Ishikawa (cell line): ENCODE results near the gene SUSD6.

Source experiments
- CEBPB ChIP-seq: IDR thresholded peaks from 2 replicates; pipeline ENCODE4 v1.6.1; 2012
- CREB1 ChIP-seq: IDR thresholded peaks from 2 replicates; pipeline ENCODE4 v1.6.1; 2012; ENCODE audit warnings: low read depth
- EGR1 ChIP-seq: IDR thresholded peaks from 2 replicates; pipeline ENCODE4 v1.6.1; 2012
- EP300 ChIP-seq: IDR thresholded peaks from 2 replicates; pipeline ENCODE4 v1.6.1; 2012; ENCODE audit warnings: borderline replicate concordance
- FOXM1 ChIP-seq: IDR thresholded peaks from 2 replicates; pipeline ENCODE4 v1.6.1; 2012; ENCODE audit warnings: low read depth, borderline replicate concordance
- MAX ChIP-seq: IDR thresholded peaks from 2 replicates; pipeline ENCODE4 v1.6.1; 2012
- NFIC ChIP-seq: IDR thresholded peaks from 2 replicates; pipeline ENCODE4 v1.6.1; 2012
- RAD21 ChIP-seq: IDR thresholded peaks from 2 replicates; pipeline ENCODE4 v1.6.1; 2012; ENCODE audit warnings: low read depth
- REST ChIP-seq: IDR thresholded peaks from 2 replicates; pipeline ENCODE4 v1.6.1; 2012; ENCODE audit warnings: low read depth, mild to moderate bottlenecking
- TAF1 ChIP-seq: IDR thresholded peaks from 2 replicates; pipeline ENCODE4 v1.6.1; 2012; ENCODE audit warnings: low read depth, mild to moderate bottlenecking
- TCF12 ChIP-seq: IDR thresholded peaks from 2 replicates; pipeline ENCODE4 v1.6.1; 2012; ENCODE audit warnings: low read depth
- TEAD4 ChIP-seq: IDR thresholded peaks from 2 replicates; pipeline ENCODE4 v1.6.1; 2012
- USF1 ChIP-seq: IDR thresholded peaks from 2 replicates; pipeline ENCODE4 v1.6.1; 2012
- YY1 ChIP-seq: IDR thresholded peaks from 2 replicates; pipeline ENCODE4 v1.6.1; 2012; ENCODE audit warnings: low read depth
- ZBTB7A ChIP-seq: IDR thresholded peaks from 2 replicates; pipeline ENCODE4 v1.6.1; 2012; ENCODE audit warnings: low read depth

SUSD6 gene

GRCh38 chr14:69582212-69582611 is 29.2 kb upstream of the SUSD6 start:
- TF ChIP-seq EGR1 (no peak), RAD21 (no peak), EP300 (no peak), TAF1 (no peak), TCF12 (no peak), REST (no peak), TEAD4 (no peak), FOXM1 (no peak), NFIC (no peak), CEBPB (no peak), YY1 (no peak), CREB1 (no peak), MAX (no peak), USF1 (no peak), ZBTB7A (no peak)

GRCh38 chr14:69582829-69583228 is 28.6 kb upstream of the SUSD6 start:
- no peak for TF ChIP-seq MAX

- TF ChIP-seq MAX (no peak), EP300 (no peak), EGR1 (no peak), ZBTB7A (no peak), TCF12 (no peak), CEBPB (no peak), CREB1 (no peak), YY1 (no peak), RAD21 (no peak), FOXM1 (no peak), NFIC (no peak), USF1 (no peak), TEAD4 (no peak), REST (no peak), TAF1 (no peak)
Measured at GRCh38 chr14:69584389-69584788, 27.0 kb upstream of the SUSD6 start.

- TF ChIP-seq USF1 = no peak
- TF ChIP-seq REST = no peak
- no peak for TF ChIP-seq ZBTB7A
- TF ChIP-seq TCF12 = no peak
- TF ChIP-seq YY1 = no peak
- no peak for TF ChIP-seq MAX
- no peak for TF ChIP-seq TAF1
- no peak for TF ChIP-seq RAD21
Measured at GRCh38 chr14:69586404-69586803, 25.0 kb upstream of the SUSD6 start.
